Measurements from ENCODE around the gene SPIN1.
"Not testable (repeated sequence)": the region's sequence is repeated elsewhere in the genome, so short reads cannot be mapped to it uniquely, and the experiment has no call there.

The SPIN1 gene

DNA sequence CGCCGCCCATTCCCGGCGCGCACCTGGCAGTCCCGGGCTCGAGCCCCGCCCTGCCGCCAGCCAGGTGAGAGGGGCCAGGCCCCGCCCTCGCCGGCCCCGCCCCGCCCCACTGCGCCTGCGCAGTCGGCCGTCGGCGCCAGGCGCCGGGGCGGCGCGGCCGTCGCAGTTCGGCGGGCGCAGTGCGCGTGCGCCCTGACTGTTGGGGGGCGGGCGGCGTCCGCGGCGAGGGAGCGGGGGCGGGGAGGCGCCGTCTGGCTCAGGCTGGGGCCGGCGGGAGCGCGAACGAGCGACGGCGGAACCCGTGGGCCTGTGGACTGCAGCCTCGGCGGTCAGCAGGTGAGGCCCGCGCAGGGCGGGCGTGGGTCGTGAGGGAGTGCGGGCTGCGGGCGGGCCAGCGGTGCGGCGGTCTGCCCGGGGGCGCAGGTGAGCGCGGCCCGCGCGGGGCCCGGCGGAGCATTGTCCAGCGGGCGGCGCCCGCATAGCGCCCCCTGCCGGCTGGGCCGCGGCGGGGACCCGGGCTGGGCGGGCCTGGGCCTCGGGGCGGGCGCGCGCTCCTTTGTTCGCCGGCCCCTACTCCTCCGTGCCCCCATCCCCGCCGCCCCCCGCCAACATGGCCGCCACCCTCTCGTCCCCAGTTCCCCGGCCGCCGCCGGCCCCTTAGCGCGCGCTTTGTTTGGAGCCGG is at the start of gene SPIN1:
Gene SPIN1, plus strand, starts transcription at position 242 of the 683 bp plus-strand sequence. CDS start 38,096 bp downstream, outside the sequence.
- DNase-seq (ENCODE audit: low spot score), result peak; percentile 68

DNA sequence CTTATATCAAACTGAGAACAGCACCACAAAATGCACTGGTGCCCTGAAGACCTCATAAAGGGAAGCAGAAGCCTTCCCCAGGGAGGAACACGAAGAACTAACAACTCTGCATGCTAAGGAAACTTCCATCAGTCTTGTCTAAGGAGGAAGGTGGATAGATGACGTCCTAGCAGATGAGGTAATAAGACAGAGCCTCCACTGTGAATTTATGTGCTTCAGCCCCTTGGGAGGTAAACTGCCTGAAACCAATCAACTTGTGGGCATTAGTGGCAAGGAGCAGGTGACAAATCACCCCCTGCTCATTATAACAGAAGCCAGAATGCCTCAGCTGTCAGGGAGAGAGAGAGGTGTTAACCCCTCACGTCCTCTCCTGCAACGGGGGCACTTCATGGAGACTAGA is 48.9 kb upstream of the SPIN1 start:
- DNase-seq (ENCODE audit: low spot score), result no peak

GRCh38 chr9:88342246-88342645 is 46.0 kb upstream of the SPIN1 start:
- no peak for DNase-seq (ENCODE audit: low spot score)

- no peak for DNase-seq (ENCODE audit: low spot score)
Measured at GRCh38 chr9:88344013-88344412, 44.2 kb upstream of the SPIN1 start.

DNA sequence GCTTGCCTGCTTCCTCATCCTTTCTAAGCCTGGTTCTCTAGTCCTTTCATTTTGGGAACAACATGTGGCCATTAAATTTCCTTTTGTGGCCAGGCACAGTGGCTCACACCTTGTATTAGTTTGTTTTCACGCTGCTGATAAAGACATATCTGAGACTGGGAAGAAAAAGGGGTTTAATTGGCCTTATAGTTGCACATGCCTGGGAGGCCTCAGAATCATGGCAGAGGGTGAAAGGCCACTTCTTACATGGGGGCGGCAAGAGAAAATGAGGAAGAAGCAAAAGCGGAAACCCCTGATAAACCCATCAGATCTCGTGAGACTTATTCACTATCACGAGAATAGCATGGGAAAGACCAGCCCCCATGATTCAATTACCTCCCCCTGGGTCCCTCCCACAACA is 37.9 kb upstream of the SPIN1 start:
- not testable (repeated sequence) for DNase-seq (ENCODE audit: low spot score)

DNA sequence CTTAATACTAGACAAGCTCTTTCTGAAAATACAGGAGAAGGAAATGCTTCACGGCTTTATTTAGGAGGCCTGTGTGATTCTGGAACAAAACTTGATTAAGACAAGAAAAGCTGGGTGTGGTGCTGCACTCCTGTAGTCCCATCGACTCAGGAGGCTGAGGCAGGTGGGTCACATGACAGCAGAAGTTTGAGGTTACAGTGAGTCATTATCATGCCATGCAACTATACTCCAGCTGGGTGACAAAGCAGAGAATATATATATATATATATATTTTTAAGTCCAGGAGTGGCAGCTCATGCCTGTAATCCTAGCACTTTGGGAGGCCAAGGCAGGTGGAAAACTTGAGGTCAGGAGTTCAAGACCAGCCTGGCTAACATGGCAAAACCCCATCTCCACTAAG is 33.1 kb upstream of the SPIN1 start:
- no peak for DNase-seq (ENCODE audit: low spot score)

DNA sequence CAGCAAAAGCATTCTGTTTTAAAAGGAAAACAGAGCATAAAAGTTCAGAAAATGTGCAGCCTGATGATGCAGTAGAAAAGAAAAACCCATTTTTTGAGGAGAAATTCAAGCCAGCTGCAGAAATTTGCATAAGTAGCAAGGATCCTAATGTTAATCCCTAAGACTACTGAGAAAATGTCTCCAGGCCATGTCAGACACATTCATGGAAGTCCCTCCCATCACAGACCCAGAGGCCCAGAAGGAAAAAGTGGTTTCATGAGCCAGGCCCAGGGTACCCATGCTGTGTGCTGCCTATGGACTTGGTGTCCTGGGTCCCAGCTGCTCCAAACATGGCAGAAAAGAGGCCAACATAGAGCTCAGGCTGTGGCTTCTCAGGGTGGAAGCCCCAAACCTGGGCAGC is 31.0 kb upstream of the SPIN1 start:
- not testable (repeated sequence) for DNase-seq (ENCODE audit: low spot score)

DNA sequence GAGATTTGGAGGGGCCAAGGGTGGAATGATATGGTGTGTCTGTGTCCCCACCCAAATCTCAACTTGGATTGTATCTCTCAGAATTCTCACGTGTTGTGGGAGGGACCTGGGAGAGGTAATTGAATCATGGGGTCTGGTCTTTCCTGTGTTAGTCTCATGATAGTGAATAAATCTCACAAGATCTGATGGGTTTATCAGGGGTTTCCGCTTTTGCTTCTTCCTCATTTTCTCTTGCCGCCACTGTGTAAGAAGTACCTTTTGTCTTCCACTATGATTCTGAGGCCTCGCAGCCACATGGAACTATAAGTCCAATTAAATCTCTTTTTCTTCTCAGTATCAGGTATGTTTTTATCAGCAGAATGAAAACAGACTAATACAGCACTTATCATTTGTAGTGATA is 29.5 kb upstream of the SPIN1 start:
- no peak for DNase-seq (ENCODE audit: low spot score)

- DNase-seq (ENCODE audit: low spot score), result no peak
Measured at GRCh38 chr9:88359974-88360373, 28.3 kb upstream of the SPIN1 start.

DNA sequence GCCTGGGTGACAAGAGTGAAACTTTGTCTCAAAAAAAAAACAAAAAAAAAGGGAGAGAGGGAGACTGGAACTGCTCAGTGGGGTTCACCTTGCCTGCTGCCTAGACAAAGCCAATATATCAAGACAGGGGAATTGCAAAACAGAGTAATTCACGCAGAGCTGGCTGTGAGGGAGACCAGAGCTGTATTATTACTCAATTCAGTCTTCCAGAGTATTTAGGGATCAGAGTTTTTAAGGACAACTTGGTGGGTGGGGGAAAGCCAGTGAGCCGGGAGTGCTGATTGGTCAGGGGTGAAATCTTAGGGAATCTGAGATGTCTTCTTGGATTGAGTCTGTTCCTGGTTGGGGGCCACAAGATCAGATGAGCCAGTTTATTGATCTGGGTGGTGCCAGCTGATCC is 25.6 kb upstream of the SPIN1 start:
- no peak for DNase-seq (ENCODE audit: low spot score)

- no peak for DNase-seq (ENCODE audit: low spot score)
Measured at GRCh38 chr9:88363661-88364060, 24.6 kb upstream of the SPIN1 start.

- no peak for DNase-seq (ENCODE audit: low spot score)
Measured at GRCh38 chr9:88364706-88365105, 23.5 kb upstream of the SPIN1 start.

DNA sequence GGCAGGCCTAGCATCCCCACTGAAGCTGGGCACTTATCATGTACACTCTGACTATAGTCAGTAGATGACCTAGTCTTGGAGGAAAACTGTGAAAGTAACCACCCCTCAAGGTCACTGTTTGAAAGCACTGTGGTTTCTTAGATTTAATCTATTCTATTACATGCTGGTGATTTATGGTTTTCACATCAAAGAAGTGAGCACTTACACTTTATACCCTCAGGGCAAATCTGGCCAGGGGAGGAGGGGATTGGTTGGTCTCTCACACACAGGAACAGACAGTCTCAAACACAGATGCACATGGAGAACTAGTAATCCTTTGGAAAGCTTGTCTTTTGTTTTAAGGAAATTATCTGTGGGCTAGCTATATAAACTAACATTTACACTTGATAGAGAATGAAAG is 17.9 kb upstream of the SPIN1 start:
- no peak for DNase-seq (ENCODE audit: low spot score)

DNA sequence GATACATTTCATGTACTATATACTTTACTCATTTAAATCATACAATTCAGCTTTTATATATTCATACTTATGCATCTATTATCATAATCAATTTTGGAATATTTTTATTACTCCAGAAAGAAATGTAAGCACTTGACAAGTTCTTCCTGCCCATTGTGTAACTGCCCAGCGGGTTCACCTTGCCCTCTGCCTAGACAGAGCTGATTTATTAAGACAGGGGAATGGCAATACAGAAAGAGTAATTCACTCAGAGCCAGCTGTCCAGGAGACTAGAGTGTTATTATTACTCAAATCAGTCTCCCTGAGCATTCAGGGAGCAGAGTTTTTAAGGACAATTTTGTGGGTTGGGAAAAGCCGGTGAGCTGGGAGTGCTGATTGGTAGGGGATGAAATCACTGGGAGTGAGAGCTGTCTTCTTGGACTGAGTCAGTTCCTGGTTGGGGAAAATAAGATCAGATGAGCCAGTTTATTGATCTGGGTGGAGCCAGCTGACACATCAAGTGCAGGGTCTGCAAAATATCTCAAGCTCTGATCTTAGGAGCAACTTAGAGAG is 16.1 kb upstream of the SPIN1 start:
- DNase-seq (ENCODE audit: low spot score), result no peak

- DNase-seq (ENCODE audit: low spot score), result no peak
Measured at GRCh38 chr9:88373045-88373444, 15.2 kb upstream of the SPIN1 start.

GRCh38 chr9:88378317-88378716 is 9.9 kb upstream of the SPIN1 start:
- DNase-seq (ENCODE audit: low spot score), result no peak

- no peak for DNase-seq (ENCODE audit: low spot score)
Measured at GRCh38 chr9:88379352-88379751, 8.9 kb upstream of the SPIN1 start.

GRCh38 chr9:88380118-88380517 is 8.1 kb upstream of the SPIN1 start:
- no peak for DNase-seq (ENCODE audit: low spot score)

GRCh38 chr9:88381322-88381721 is 6.9 kb upstream of the SPIN1 start:
- DNase-seq (ENCODE audit: low spot score), result not testable (repeated sequence)

DNA sequence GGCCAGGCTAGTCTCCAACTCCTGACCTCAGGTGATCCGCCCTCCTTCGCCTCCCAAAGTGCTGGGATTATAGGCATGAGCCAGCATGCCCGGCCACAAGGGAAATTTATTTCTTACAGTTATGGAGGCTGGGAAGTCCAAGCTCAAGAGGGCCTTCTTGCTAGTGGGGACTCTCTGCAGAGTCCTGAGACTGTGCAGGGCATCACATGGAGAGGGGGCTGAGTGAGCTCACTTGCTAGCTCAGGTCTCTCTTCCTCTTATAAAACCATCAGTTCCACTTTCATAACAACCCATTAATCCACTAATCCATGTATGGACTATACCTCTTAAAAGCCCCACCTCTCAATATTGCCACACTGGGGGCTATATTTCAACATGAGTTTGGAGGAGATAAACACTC is 5.1 kb upstream of the SPIN1 start:
- no peak for DNase-seq (ENCODE audit: low spot score)

GRCh38 chr9:88386137-88386536 is 2.1 kb upstream of the SPIN1 start:
- not testable (repeated sequence) for DNase-seq (ENCODE audit: low spot score)

DNA sequence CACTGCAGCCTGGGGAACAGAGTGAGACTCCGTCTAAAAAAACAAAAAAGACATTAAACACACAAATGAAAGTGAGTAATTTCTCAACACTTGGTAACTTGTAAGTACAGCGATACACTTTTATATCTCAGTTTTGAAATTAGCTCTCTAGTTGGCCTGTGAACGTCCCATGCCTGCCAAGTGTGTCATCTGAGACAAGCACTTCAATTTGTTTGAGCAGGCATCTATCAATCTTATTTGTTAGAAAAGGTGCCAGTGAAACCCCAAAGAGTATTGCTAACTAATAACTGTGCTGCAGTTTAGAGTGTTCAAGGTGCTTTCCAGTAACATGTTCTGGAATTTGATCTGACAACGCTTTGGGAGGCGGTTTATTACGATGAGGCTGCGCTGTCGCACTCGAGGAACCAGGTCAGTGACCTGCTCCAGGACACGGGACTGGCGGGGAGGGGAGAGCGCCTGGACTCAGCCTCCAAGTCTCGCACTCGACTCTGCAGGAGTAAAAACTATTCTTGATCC is 1.1 kb upstream of the SPIN1 start:
- DNase-seq (ENCODE audit: low spot score), result no peak

DNA sequence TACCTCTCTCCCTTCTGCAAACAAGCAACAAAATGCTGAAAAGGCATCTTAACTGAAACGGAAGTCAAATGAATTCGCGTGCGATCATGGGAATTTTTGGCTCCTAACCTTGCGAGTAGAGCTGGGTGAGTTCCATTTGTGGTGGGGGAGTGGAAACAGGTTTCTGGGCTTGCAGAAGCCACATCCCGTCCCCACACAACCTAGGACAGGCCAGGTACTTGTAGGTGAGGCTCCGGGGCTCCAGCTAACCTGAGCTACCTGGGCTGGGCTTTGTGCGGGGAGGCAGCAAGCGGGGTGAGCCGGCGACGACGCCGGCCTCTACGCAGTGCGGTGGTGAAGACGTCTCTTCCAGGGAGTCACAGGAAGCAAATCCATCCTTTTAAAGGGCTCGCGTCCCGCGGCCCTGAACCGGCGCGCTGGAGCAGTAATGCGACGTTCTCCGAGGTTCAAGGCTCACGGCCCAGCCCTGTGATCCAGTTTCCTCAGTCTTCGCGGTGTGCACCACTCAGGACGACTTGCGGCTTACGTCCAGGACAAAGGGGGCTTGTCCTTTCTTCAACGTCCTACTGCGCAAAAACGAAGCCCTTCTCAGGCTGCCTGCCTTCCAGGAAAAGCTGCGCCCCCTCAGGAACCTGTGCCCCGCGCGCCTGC is 567 bp upstream of the SPIN1 start:
- DNase-seq (ENCODE audit: low spot score), result no peak

Measured in hematopoietic multipotent progenitor cell treated with erythropoietin and hydrocortisone succinate and interleukin-3 and kit ligand, for 15 days (in vitro differentiated cells).